Measurements from ENCODE around the gene MXD1. TPM values are rescaled to one million over a fixed set of nuclear protein-coding genes. Genes with fewer than 3 reads are reported as not detected.

The MXD1 gene
- total RNA-seq, 2 experiments from 2014 or later, result 6.1 to 10.6 TPM

- DNase-seq (no peak), ATAC-seq (no peak)
- POLR2A ChIA-PET, result no interaction called here
- Mint-ChIP-seq H3K4me1 (peaks cover 6% of the 10 kb centered on the region), H3K27ac (no peak overlapping the region), H3K4me3 (no peak overlapping the region), H3K27me3 (no peaks in the 10 kb centered on the region), H3K36me3 (ENCODE audit: low read depth) (no peaks in the 10 kb centered on the region), H3K9me3 (ENCODE audit: low read depth) (no peaks in the 10 kb centered on the region)
- intact Hi-C loops (cut with DNase I, micrococcal nuclease), result no loop called here
- CTCF ChIA-PET, result interaction anchor here (1.0 to 1.1 kb wide), 2 partner anchors 16 to 18 kb away, joined by 3 to 4 read pairs; no protein-coding TSS in a partner anchor
These were observed 65.2 kb downstream of the MXD1 start for GRCh38 chr2:69979902-69980807.

GRCh38 chr2:69983392-69983966 lies 68.6 kb downstream of the MXD1 start:
- H3K36me3 Mint-ChIP-seq (ENCODE audit: low read depth), result no peaks in the 10 kb centered on the region
- no peaks in the 10 kb centered on the region for H3K27me3 Mint-ChIP-seq
- H3K4me1 Mint-ChIP-seq, result peaks cover 3% of the 10 kb centered on the region
- no peaks in the 10 kb centered on the region for H3K9me3 Mint-ChIP-seq (ENCODE audit: low read depth)
- CTCF ChIA-PET, result interaction anchor here (0.6 to 0.7 kb wide), 3 partner anchors 15 to 335 kb away, joined by 3 read pairs; no protein-coding TSS in a partner anchor
- ATAC-seq (no peak), DNase-seq (no peak)
- intact Hi-C loops (cut with DNase I, micrococcal nuclease), result no loop called here
- no peak overlapping the region for H3K4me3 Mint-ChIP-seq
- POLR2A ChIA-PET, result no interaction called here
- no peak overlapping the region for H3K27ac Mint-ChIP-seq

- no peaks in the 10 kb centered on the region for H3K27me3 Mint-ChIP-seq
- H3K36me3 Mint-ChIP-seq (ENCODE audit: low read depth), result no peaks in the 10 kb centered on the region
- H3K4me1 Mint-ChIP-seq, result peaks cover 3% of the 10 kb centered on the region
- ATAC-seq (no peak), DNase-seq (no peak)
- no peak overlapping the region for H3K4me3 Mint-ChIP-seq
- no peak overlapping the region for H3K27ac Mint-ChIP-seq
- intact Hi-C loops (cut with DNase I, micrococcal nuclease), result no loop called here
- POLR2A ChIA-PET, result no interaction called here
- no peaks in the 10 kb centered on the region for H3K9me3 Mint-ChIP-seq (ENCODE audit: low read depth)
- CTCF ChIA-PET, result interaction anchor here (0.7 kb wide), 1 partner anchor 30 kb away, joined by 4 read pairs; no protein-coding TSS in a partner anchor
These were observed 70.3 kb downstream of the MXD1 start for GRCh38 chr2:69985216-69985615.

GRCh38 chr2:69985688-69986087 lies 70.8 kb downstream of the MXD1 start:
- no peak for ATAC-seq
- POLR2A ChIA-PET, result no interaction called here
- no peak overlapping the region for H3K27ac Mint-ChIP-seq
- intact Hi-C loops (cut with DNase I, micrococcal nuclease), result no loop called here
- no peaks in the 10 kb centered on the region for H3K36me3 Mint-ChIP-seq (ENCODE audit: low read depth)
- CTCF ChIA-PET, result interaction anchor here (0.7 kb wide), 1 partner anchor 30 kb away, joined by 4 read pairs; no protein-coding TSS in a partner anchor
- DNase-seq, result no peak
- no peaks in the 10 kb centered on the region for H3K27me3 Mint-ChIP-seq
- H3K9me3 Mint-ChIP-seq (ENCODE audit: low read depth), result no peaks in the 10 kb centered on the region
- H3K4me3 Mint-ChIP-seq, result no peak overlapping the region
- H3K4me1 Mint-ChIP-seq, result peaks cover 3% of the 10 kb centered on the region

GRCh38 chr2:69986691-69987090 lies 71.8 kb downstream of the MXD1 start:
- H3K36me3 Mint-ChIP-seq (ENCODE audit: low read depth), result no peaks in the 10 kb centered on the region
- peaks cover 3% of the 10 kb centered on the region for H3K4me1 Mint-ChIP-seq
- ChIA-PET POLR2A (no interaction called here), CTCF (no interaction called here)
- no peak overlapping the region for H3K27ac Mint-ChIP-seq
- intact Hi-C loops (cut with DNase I, micrococcal nuclease), result no loop called here
- ATAC-seq, result no peak
- no peak for DNase-seq
- no peaks in the 10 kb centered on the region for H3K27me3 Mint-ChIP-seq
- no peak overlapping the region for H3K4me3 Mint-ChIP-seq
- H3K9me3 Mint-ChIP-seq (ENCODE audit: low read depth), result no peaks in the 10 kb centered on the region

GRCh38 chr2:69988086-69988635 lies 73.3 kb downstream of the MXD1 start:
- Mint-ChIP-seq H3K27me3 (no peaks in the 10 kb centered on the region), H3K9me3 (ENCODE audit: low read depth) (no peaks in the 10 kb centered on the region), H3K36me3 (ENCODE audit: low read depth) (no peaks in the 10 kb centered on the region), H3K27ac (peak overlapping the region; percentile 1), H3K4me1 (peaks cover 3% of the 10 kb centered on the region), H3K4me3 (no peak overlapping the region)
- DNase-seq, result peak; percentile 30
- CTCF ChIA-PET, result no interaction called here
- intact Hi-C loops (cut with DNase I, micrococcal nuclease), result no loop called here
- POLR2A ChIA-PET, result no interaction called here
- ATAC-seq, result peak; percentile 64

GRCh38 chr2:69989009-69989408 lies 74.1 kb downstream of the MXD1 start:
- no peaks in the 10 kb centered on the region for H3K27me3 Mint-ChIP-seq
- ChIA-PET CTCF (no interaction called here), POLR2A (no interaction called here)
- intact Hi-C loops (cut with DNase I, micrococcal nuclease), result no loop called here
- H3K36me3 Mint-ChIP-seq (ENCODE audit: low read depth), result no peaks in the 10 kb centered on the region
- ATAC-seq (no peak), DNase-seq (no peak)
- no peaks in the 10 kb centered on the region for H3K9me3 Mint-ChIP-seq (ENCODE audit: low read depth)
- no peak overlapping the region for H3K27ac Mint-ChIP-seq
- peaks cover 3% of the 10 kb centered on the region for H3K4me1 Mint-ChIP-seq
- no peak overlapping the region for H3K4me3 Mint-ChIP-seq

GRCh38 chr2:69989441-69990105 lies 74.7 kb downstream of the MXD1 start:
- intact Hi-C loops (cut with DNase I, micrococcal nuclease), result no loop called here
- H3K36me3 Mint-ChIP-seq (ENCODE audit: low read depth), result no peaks in the 10 kb centered on the region
- ChIA-PET CTCF (interaction anchor here (0.7 kb wide), 1 partner anchor 14 kb away, joined by 3 read pairs; no protein-coding TSS in a partner anchor), POLR2A (no interaction called here)
- H3K27me3 Mint-ChIP-seq, result no peaks in the 10 kb centered on the region
- ATAC-seq, result no peak
- H3K9me3 Mint-ChIP-seq (ENCODE audit: low read depth), result no peaks in the 10 kb centered on the region
- H3K4me3 Mint-ChIP-seq, result no peak overlapping the region
- peaks cover 3% of the 10 kb centered on the region for H3K4me1 Mint-ChIP-seq
- H3K27ac Mint-ChIP-seq, result no peak overlapping the region
- no peak for DNase-seq

Other genes starting within 250 kb of the MXD1 start
- gene ANXA4, start 173.0 kb upstream of the MXD1 start, total RNA-seq, result 10 to 100 TPM; 24.8 to 30.7 TPM
- 10 to 100 TPM; 14.5 to 20.3 TPM for gene GMCL1, start 85.4 kb upstream of the MXD1 start, total RNA-seq
- 10 to 100 TPM; 67.7 to 76.6 TPM for gene SNRNP27, start 21.2 kb upstream of the MXD1 start, total RNA-seq
- gene ASPRV1, start 46.5 kb downstream of the MXD1 start, total RNA-seq, result under 1 TPM; 0.32 to 0.73 TPM
- gene PCBP1, start 172.4 kb downstream of the MXD1 start, total RNA-seq, result 100 to 1,000 TPM; 417 to 450 TPM